ENCODE results near the gene GLRX3.

Gene GLRX3

GRCh38 chr10:130137659-130138478 is 1.7 kb downstream of the GLRX3 start:
- DNase-seq: no peak

GRCh38 chr10:130138479-130138866 is 2.3 kb downstream of the GLRX3 start:
- peak; percentile 32 to 62 for DNase-seq

- DNase-seq: peak; percentile 16 to 23
These were observed 4.2 kb downstream of the GLRX3 start for GRCh38 chr10:130140425-130140824.

GRCh38 chr10:130141038-130141437 is 4.8 kb downstream of the GLRX3 start:
- DNase-seq: no peak

DNA sequence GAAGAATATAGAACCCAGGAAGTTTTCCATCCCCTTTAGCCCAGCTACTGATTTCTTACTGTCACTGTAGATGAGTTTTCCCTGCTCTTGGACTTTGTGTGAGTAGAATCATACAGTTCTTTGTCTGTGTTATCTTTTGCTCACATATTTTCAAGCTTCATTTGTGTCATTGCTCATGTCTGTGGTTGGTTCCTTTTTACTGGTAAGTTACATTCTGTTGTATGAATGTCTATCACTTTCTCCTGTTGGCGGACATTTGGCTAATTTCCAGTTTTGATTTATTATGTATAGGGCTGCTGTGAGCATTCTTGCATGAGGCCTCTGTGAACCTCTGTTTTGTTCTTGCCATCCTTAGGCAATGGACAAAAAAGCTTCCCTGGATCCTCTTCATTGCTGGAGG is 5.3 kb downstream of the GLRX3 start:
- no peak for DNase-seq

DNA sequence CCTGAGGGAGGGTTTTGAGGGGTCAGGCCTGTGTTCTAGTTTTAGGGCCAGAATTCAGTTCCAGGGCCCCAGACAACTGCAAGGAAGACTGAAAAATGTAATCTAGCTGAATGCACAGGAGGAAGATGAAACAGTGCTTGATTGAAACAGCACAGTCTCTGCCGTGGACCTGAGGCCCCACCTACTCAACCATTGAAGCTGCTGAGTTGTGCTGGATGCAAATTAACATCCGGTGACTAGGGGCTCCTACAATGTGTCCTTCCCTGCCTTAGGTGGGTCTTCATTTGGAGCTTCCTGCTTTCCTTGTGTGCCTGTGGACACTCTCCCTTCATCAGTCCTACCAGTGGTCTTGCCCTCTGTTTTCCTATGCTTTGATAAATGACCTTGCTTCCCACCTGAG is 5.7 kb downstream of the GLRX3 start:
- no peak for DNase-seq

DNA sequence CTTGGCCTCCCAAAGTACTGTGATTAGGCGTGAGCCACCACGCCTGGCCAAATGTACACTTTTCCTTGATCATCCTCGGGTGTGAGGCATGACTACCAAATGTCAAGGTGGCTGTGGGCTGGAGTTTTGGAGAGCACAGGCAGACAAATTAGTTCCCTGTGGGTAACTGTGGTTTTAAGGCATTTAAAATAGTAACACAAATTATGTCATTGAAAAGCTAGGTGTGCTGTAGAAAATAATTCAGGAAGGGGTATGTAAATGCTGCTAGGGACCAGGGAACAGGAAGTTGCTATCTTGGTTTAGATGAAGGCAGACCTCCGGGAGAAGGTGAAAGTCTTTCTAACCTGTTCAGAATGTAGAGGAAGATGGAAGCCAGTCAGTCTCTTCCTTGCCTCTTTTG is 9.9 kb downstream of the GLRX3 start:
- no peak for DNase-seq

- DNase-seq: no peak
These were observed 23.1 kb downstream of the GLRX3 start for GRCh38 chr10:130159192-130159794.

DNA sequence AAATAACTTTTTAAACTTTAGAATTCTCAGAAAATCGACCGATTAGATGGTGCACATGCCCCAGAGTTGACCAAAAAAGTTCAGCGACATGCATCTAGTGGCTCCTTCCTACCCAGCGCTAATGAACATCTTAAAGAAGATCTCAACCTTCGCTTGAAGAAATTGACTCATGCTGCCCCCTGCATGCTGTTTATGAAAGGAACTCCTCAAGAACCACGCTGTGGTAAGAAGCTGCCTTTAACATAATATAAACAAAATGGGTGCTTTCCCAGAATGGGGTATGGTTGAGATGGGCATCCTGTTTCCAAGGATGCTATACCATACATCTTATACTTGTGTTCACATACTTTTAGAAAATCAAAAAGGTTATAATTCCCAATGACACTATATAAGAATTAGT is 24.6 kb downstream of the GLRX3 start:
- no peak for DNase-seq

DNA sequence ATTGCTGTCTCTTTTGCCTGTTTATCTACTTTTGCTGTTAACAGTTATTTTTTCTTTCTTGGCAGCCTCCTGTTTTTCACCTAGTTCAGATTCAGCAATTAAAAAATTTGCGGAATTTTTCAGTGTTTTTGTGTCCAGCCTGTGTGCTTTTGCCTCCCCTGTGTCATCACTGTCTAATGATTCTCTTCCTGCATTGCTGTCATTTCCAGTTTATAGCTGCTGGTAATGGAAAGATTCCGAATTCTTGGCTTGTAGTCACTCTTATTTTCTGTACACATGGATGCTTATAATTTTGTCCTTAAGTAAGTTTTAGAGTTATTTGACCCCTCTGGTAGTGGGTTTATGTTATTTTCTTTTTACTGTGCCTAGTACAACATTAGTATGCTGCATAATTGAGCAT is 25.1 kb downstream of the GLRX3 start:
- DNase-seq: no peak

- no peak for DNase-seq
These were observed 31.0 kb downstream of the GLRX3 start for GRCh38 chr10:130167193-130167592.

- no peak for DNase-seq
These were observed 31.5 kb downstream of the GLRX3 start for GRCh38 chr10:130167707-130168106.

- DNase-seq: no peak
These were observed 33.1 kb downstream of the GLRX3 start for GRCh38 chr10:130169136-130169859.

DNA sequence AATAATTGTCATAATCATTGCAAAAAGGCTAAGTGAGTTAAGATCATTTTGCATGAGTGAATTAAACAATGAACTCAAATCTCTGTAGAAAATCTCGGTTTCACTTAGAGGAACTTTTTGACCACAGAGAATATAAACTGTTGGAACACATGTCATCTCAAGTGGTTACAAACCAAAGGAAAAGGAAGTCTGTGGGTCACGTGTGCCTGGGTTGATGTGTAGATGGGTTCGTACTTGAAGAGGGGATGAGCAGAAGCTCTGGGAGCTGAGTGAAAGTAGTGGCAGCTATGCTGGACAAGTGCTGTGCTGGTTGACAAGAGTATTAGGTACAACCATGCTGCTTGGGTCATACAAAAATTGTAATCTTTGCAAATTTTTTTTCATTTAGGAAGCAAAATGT is 35.0 kb downstream of the GLRX3 start:
- DNase-seq: peak in 1 of 2 donors; percentile 12

DNA sequence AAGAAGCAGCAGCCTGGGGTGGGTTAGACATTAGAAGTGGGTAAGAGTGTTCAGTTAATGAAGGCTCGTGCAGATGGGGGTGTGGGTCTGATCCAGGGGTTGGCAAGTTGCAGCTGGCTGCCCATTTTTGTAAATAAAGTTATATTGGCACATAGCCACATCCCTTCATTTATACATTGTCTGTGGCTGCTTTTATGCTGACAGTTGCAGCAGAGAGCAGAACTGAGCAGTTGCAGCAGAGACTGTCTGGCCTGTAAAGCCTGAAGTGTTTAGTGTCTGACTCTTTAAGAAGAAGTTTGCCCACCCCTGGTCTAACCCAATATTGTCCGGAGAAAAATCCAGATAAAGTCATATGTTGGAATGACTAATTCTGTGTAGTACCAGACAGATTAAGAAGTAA is 38.1 kb downstream of the GLRX3 start:
- DNase-seq: no peak

- DNase-seq: no peak
These were observed 38.9 kb downstream of the GLRX3 start for GRCh38 chr10:130175074-130175473.

DNA sequence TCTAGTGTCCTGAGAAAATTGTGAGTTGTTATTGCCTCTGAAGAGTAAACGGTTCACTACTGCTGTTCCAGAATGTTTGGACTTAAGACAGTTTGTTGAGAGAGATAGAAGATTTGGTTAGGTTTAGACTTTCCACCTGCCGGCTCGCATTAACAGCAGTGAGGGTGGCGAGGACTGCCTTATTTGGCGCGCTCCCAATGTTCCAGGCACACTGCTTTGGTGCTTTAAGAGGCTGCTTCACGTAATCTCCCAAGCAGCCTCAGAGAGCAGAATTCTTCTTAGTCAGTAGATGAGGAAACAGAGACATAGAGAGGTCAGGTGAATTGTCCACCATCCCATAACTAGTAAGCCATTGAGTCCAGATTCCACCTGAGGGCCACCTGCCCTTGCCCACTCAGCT is 41.1 kb downstream of the GLRX3 start:
- no peak for DNase-seq

DNA sequence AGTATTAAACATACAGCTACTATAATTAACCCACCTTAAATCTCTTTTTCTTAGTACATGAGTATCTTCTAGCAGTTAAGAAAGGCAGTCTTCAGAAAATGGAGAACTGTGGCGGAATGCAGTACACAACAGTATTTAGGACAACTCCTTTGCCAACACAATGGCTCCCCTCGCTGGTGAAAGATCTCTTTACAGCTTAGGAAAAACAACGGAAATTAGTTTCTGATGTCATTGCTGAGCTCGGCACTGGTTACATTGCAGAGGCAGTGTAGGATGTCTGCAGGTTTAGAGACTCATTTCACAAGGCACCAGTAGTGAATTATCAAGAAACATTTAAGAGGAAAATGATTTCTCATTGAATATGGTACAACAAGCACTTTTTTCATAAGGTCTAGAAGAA is 43.4 kb downstream of the GLRX3 start:
- DNase-seq: peak; percentile 23 to 48

- no peak for DNase-seq
These were observed 44.2 kb downstream of the GLRX3 start for GRCh38 chr10:130180416-130180815.

GRCh38 chr10:130181858-130182257 is 45.7 kb downstream of the GLRX3 start:
- no peak for DNase-seq

- DNase-seq: no peak
These were observed 49.4 kb downstream of the GLRX3 start for GRCh38 chr10:130185591-130185990.

- no peak for DNase-seq
These were observed 52.3 kb downstream of the GLRX3 start for GRCh38 chr10:130188195-130189175.

DNA sequence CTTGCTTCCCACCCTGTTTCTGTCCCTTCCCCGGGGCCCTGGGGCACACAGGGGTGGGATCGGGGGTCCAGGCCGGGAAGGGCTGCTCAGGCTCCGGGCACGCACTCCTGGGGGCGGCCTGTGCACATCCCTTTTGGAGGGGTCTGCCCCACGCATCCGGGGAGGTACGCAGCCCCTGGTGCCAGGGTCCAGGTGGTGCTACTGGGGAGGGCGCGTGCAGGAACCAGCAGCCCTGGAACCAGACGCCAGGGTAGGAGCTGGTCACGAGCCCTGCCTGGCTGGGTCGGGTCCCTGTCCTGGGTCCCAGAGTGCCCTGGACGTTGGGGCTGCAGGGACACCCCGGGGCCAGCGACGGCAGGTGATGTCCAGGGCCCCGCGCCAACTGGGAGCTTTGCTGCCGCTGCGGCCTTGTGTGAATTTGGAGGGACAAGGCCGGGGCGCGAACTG is 53.4 kb downstream of the GLRX3 start:
- no peak for DNase-seq
